GM18909 (cell line): Measurements from ENCODE around the gene FHL3.

Source experiments
- ATAC-seq: cut with Tn5 transposase; IDR thresholded peaks from one replicate; pipeline ENCODE4 v1.9.1; 2021; ENCODE audit warnings: mild to moderate bottlenecking; ENCODE audit not compliant: unreplicated experiment, poor library complexity

Gene FHL3

GRCh38 chr1:37948166-37948565, 57.1 kb downstream of the FHL3 start:
- ATAC-seq = no peak

- ATAC-seq = peak; percentile 2
Observed at GRCh38 chr1:37947364-37947763, 58.0 kb downstream of the FHL3 start.
